Mucosa of descending colon (tissue), 3 donors: ENCODE measurements around the gene TUBB2B. TPM values are rescaled to one million over a fixed set of nuclear protein-coding genes. Genes with fewer than 3 reads are reported as not detected.

Source experiments
- ATAC-seq: fragments of 200-7000 bp; cut with Tn5 transposase; one replicate; pipeline ENCODE4 v1.9.1; 2020; ENCODE audit warnings: mild to moderate bottlenecking, moderate library complexity
- DNase-seq, 3 donors: peaks; one replicate each; pipeline ENCODE4 v3.0.0-alpha.2; 2020
- H3K36me3 ChIP-seq: fragments of 200-600 bp; one replicate; pipeline ENCODE4 v1.8.0; 2021; ENCODE audit warnings: low read depth, mild to moderate bottlenecking
- H3K4me1 ChIP-seq: fragments of 200-600 bp; one replicate; pipeline ENCODE4 v1.8.0; 2021; ENCODE audit warnings: low read depth, mild to moderate bottlenecking
- H3K4me3 ChIP-seq: fragments of 200-600 bp; one replicate; pipeline ENCODE4 v1.8.0; 2021; ENCODE audit warnings: mild to moderate bottlenecking
- H3K9me3 ChIP-seq: fragments of 200-600 bp; one replicate; pipeline ENCODE4 v1.8.0; 2021; ENCODE audit warnings: mild to moderate bottlenecking
- CTCF ChIP-seq: fragments of 200-600 bp; IDR thresholded peaks from one replicate; pipeline ENCODE4 v1.8.0; 2022; ENCODE audit warnings: antibody characterized with exemption, mild to moderate bottlenecking
- intact Hi-C, 2 donors: fragments of 100-400 bp; cut with DNase I in 1 of 2; cut with micrococcal nuclease in 1 of 2; formaldehyde crosslinking; loops; one replicate each; pipeline versions ENCODE4 v1.11.0 to v1.11.1; 2022; cut with DNase I, micrococcal nuclease
- total RNA-seq, 3 donors: library from RNA; stranded (reverse); fragmentation: NEBNext Ultra II Directional in 2 of 3; extraction: Animal tissue kit (Norgen Biotek cat#: 25700) in 2 of 3; gene quantifications; one replicate each; pipeline versions ENCODE4 v1.2.1 to v1.2.4, GENCODE V29; 2021 to 2023
- donor health status: DM: no; HTN: no; CAD: no; lungs with moderate emphysema.
- donor health status: DM: no; HTN: no; CAD: no.
- donor health status: DM: no; HTN: yes; CAD: no.

TUBB2B gene
- total RNA-seq, 3 donors from 2014 or later = 0.87 to 18.5 (median 3.6) TPM

- TF ChIP-seq CTCF = no peak
- Histone ChIP-seq H3K36me3 (no peaks in the 10 kb centered on the region), H3K9me3 (no peaks in the 10 kb centered on the region), H3K4me3 (no peak overlapping the region), H3K4me1 (peaks cover 4% of the 10 kb centered on the region)
- ATAC-seq = no peak
- DNase-seq = peak in 1 of 3 donors; percentile 22
- intact Hi-C loops = no loop called here
Observed at GRCh38 chr6:3272911-3273547, 45.6 kb upstream of the TUBB2B start.

GRCh38 chr6:3271756-3272155 is 44.3 kb upstream of the TUBB2B start:
- peak in 1 of 3 donors; percentile 22 for DNase-seq
- Histone ChIP-seq H3K9me3 (no peaks in the 10 kb centered on the region), H3K36me3 (no peaks in the 10 kb centered on the region), H3K4me1 (peaks cover 4% of the 10 kb centered on the region), H3K4me3 (no peak overlapping the region)
- intact Hi-C loops = no loop called here
- no peak for ATAC-seq
- TF ChIP-seq CTCF = no peak

GRCh38 chr6:3270258-3270657 is 42.8 kb upstream of the TUBB2B start:
- no peak overlapping the region for H3K4me3 ChIP-seq
- peaks cover 4% of the 10 kb centered on the region for H3K4me1 ChIP-seq
- ATAC-seq (peak; percentile 92), DNase-seq (peak; percentile 66 to 80 (median 77))
- no peak for TF ChIP-seq CTCF
- H3K9me3 ChIP-seq = no peaks in the 10 kb centered on the region
- intact Hi-C loops = no loop called here
- H3K36me3 ChIP-seq = no peaks in the 10 kb centered on the region

- ATAC-seq = no peak
- intact Hi-C loops = no loop called here
- H3K4me3 ChIP-seq = no peak overlapping the region
- H3K9me3 ChIP-seq = no peaks in the 10 kb centered on the region
- peak in 1 of 3 donors; percentile 25 for DNase-seq
- no peak for TF ChIP-seq CTCF
- H3K36me3 ChIP-seq = no peaks in the 10 kb centered on the region
- H3K4me1 ChIP-seq = peaks cover 4% of the 10 kb centered on the region
Observed at GRCh38 chr6:3269281-3269975, 42.0 kb upstream of the TUBB2B start.

- no peak for ATAC-seq
- intact Hi-C loops = no loop called here
Observed at GRCh38 chr6:3268680-3269079, 41.2 kb upstream of the TUBB2B start.

More at GRCh38 chr6:3268680-3269079, 41.2 kb upstream of the TUBB2B start:
- no peak for DNase-seq
- Histone ChIP-seq H3K9me3 (no peaks in the 10 kb centered on the region), H3K4me1 (peaks cover 4% of the 10 kb centered on the region), H3K36me3 (peaks cover 1% of the 10 kb centered on the region), H3K4me3 (no peak overlapping the region)
- no peak for TF ChIP-seq CTCF
